GM19043 (cell line): Measurements from ENCODE around the gene FAM120A.
"Not testable (repeated sequence)": the region's sequence is repeated elsewhere in the genome, so short reads cannot be mapped to it uniquely, and the experiment has no call there.

Experiments
- ATAC-seq: cut with Tn5 transposase; IDR thresholded peaks from one replicate; pipeline ENCODE4 v1.9.1; 2021; ENCODE audit warnings: low read depth; ENCODE audit not compliant: unreplicated experiment

The FAM120A gene

GRCh38 chr9:93505541-93506132, 54.2 kb downstream of the FAM120A start:
- ATAC-seq = no peak

GRCh38 chr9:93507768-93508167, 56.3 kb downstream of the FAM120A start:
- no peak for ATAC-seq

- ATAC-seq = no peak
These were observed 56.7 kb downstream of the FAM120A start for GRCh38 chr9:93508207-93508606.

- no peak for ATAC-seq
These were observed 57.6 kb downstream of the FAM120A start for GRCh38 chr9:93509084-93509483.

- no peak for ATAC-seq
These were observed 58.6 kb downstream of the FAM120A start for GRCh38 chr9:93510041-93510440.

GRCh38 chr9:93511228-93511627, 59.7 kb downstream of the FAM120A start:
- not testable (repeated sequence) for ATAC-seq

- not testable (repeated sequence) for ATAC-seq
These were observed 60.8 kb downstream of the FAM120A start for GRCh38 chr9:93512170-93512812.

- ATAC-seq = no peak
These were observed 62.1 kb downstream of the FAM120A start for GRCh38 chr9:93513606-93514005.

GRCh38 chr9:93517331-93517730, 65.8 kb downstream of the FAM120A start:
- ATAC-seq = no peak

GRCh38 chr9:93520523-93520922, 69.0 kb downstream of the FAM120A start:
- ATAC-seq = no peak

GRCh38 chr9:93522736-93523135, 71.3 kb downstream of the FAM120A start:
- ATAC-seq = no peak

GRCh38 chr9:93523518-93524144, 72.1 kb downstream of the FAM120A start:
- no peak for ATAC-seq

GRCh38 chr9:93525476-93525875, 74.0 kb downstream of the FAM120A start:
- ATAC-seq = no peak

GRCh38 chr9:93531374-93531773, 79.9 kb downstream of the FAM120A start:
- ATAC-seq = no peak

GRCh38 chr9:93532141-93532540, 80.7 kb downstream of the FAM120A start:
- no peak for ATAC-seq

- no peak for ATAC-seq
These were observed 82.4 kb downstream of the FAM120A start for GRCh38 chr9:93533863-93534262.

GRCh38 chr9:93536167-93536566, 84.7 kb downstream of the FAM120A start:
- ATAC-seq = no peak

GRCh38 chr9:93536874-93537273, 85.4 kb downstream of the FAM120A start:
- no peak for ATAC-seq

- ATAC-seq = no peak
These were observed 88.8 kb downstream of the FAM120A start for GRCh38 chr9:93540305-93540704.

- no peak for ATAC-seq
These were observed 89.5 kb downstream of the FAM120A start for GRCh38 chr9:93541005-93541404.

GRCh38 chr9:93541581-93542349, 90.3 kb downstream of the FAM120A start:
- ATAC-seq = no peak
